B cell (primary cell): ENCODE data around the gene MUC6.

Experiments used
- EZH2 ChIP-seq: IDR thresholded peaks from 2 replicates; pipeline ENCODE4 v1.6.1; 2012; ENCODE audit warnings: borderline replicate concordance, low read depth, mild to moderate bottlenecking, moderate library complexity, low read length; ENCODE audit not compliant: insufficient read depth, poor library complexity, severe bottlenecking
- TF ChIP-seq, protein P1 (sequence below): fragments of 200-600 bp; IDR thresholded peaks from one replicate; pipeline ENCODE4 v1.8.0; 2022; ENCODE audit warnings: antibody characterized with exemption, mild to moderate bottlenecking

DNA sequence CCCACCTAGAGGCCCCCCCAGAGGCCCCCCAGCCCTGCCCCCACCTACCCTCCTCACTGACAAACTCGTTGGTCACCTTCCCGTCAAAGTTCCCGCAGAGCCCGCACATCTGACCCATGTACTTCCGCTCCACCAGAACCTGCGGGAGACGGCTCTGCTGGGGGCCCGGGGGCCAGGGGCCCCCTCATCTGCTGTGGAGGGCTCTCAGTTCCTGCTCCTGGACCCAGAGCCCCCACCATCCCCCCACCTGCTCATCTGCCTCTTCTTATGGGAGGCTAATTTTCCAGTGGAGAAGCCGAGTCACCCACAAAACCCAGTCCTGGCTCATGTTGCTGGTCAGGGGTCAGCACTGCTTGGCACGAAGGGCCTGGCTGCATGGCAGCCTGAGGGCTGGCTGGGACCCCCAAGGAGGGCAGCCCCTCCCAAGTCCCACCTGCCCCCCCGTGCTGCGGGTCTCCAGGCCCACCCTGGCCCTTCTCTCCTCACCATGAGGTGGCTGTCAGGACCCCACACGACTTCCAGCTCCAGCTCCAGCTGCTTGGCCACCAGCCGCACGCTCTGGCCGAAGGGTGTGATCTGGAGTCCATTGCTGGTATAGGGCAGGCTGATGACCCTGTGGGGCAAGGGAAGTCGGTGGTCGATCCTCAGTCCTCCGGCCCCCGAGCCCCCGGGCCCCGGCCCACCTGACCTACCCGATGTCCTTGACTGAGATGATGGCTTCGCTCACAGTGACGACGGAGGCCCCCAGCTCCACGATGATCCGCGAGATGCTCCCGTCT lies 5.2 kb downstream of the MUC6 start:
- TF ChIP-seq, protein P1, sequence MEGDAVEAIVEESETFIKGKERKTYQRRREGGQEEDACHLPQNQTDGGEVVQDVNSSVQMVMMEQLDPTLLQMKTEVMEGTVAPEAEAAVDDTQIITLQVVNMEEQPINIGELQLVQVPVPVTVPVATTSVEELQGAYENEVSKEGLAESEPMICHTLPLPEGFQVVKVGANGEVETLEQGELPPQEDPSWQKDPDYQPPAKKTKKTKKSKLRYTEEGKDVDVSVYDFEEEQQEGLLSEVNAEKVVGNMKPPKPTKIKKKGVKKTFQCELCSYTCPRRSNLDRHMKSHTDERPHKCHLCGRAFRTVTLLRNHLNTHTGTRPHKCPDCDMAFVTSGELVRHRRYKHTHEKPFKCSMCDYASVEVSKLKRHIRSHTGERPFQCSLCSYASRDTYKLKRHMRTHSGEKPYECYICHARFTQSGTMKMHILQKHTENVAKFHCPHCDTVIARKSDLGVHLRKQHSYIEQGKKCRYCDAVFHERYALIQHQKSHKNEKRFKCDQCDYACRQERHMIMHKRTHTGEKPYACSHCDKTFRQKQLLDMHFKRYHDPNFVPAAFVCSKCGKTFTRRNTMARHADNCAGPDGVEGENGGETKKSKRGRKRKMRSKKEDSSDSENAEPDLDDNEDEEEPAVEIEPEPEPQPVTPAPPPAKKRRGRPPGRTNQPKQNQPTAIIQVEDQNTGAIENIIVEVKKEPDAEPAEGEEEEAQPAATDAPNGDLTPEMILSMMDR, result no peak
- TF ChIP-seq EZH2, result no peak
